Measurements from ENCODE around the gene CRHR1.
"Not testable (repeated sequence)": the region's sequence is repeated elsewhere in the genome, so short reads cannot be mapped to it uniquely, and the experiment has no call there.

CRHR1 gene

GRCh38 chr17:45784293-45784740, at the start of gene CRHR1:
CRHR1 (plus strand) TSS chr17:45784320; CDS start chr17:45784545, 225 bp downstream.
- DNase-seq (ENCODE audit: low spot score), result no peak
- FAIRE-seq, result no peak

- FAIRE-seq (no peak), DNase-seq (ENCODE audit: low spot score) (no peak)
These were observed 49.5 kb upstream of the CRHR1 start for GRCh38 chr17:45734598-45734997.

- DNase-seq (ENCODE audit: low spot score) (no peak), FAIRE-seq (no peak)
These were observed 48.6 kb upstream of the CRHR1 start for GRCh38 chr17:45735488-45735887.

GRCh38 chr17:45739786-45740185, 44.3 kb upstream of the CRHR1 start:
- DNase-seq (ENCODE audit: low spot score) (no peak), FAIRE-seq (no peak)

GRCh38 chr17:45740553-45741330, 43.4 kb upstream of the CRHR1 start:
- DNase-seq (ENCODE audit: low spot score), result no peak
- no peak for FAIRE-seq

GRCh38 chr17:45742251-45742650, 41.9 kb upstream of the CRHR1 start:
- FAIRE-seq, result no peak
- no peak for DNase-seq (ENCODE audit: low spot score)

GRCh38 chr17:45743626-45744326, 40.3 kb upstream of the CRHR1 start:
- no peak for FAIRE-seq
- DNase-seq (ENCODE audit: low spot score), result no peak

GRCh38 chr17:45744826-45745225, 39.3 kb upstream of the CRHR1 start:
- not testable (repeated sequence) for DNase-seq (ENCODE audit: low spot score); FAIRE-seq

- DNase-seq (ENCODE audit: low spot score), result no peak
- no peak for FAIRE-seq
These were observed 38.3 kb upstream of the CRHR1 start for GRCh38 chr17:45745601-45746494.

GRCh38 chr17:45747911-45748310, 36.2 kb upstream of the CRHR1 start:
- no peak for FAIRE-seq
- no peak for DNase-seq (ENCODE audit: low spot score)

- DNase-seq (ENCODE audit: low spot score) (no peak), FAIRE-seq (no peak)
These were observed 35.3 kb upstream of the CRHR1 start for GRCh38 chr17:45748731-45749310.

- no peak for FAIRE-seq
- DNase-seq (ENCODE audit: low spot score), result no peak
These were observed 34.2 kb upstream of the CRHR1 start for GRCh38 chr17:45749831-45750335.

- FAIRE-seq, result no peak
These were observed 33.2 kb upstream of the CRHR1 start for GRCh38 chr17:45750779-45751440.

GRCh38 chr17:45751466-45751865, 32.7 kb upstream of the CRHR1 start:
- FAIRE-seq, result no peak

More at GRCh38 chr17:45750779-45751440, 33.2 kb upstream of the CRHR1 start:
- DNase-seq (ENCODE audit: low spot score), result no peak

GRCh38 chr17:45752246-45752645, 31.9 kb upstream of the CRHR1 start:
- FAIRE-seq (no peak), DNase-seq (ENCODE audit: low spot score) (no peak)

More at GRCh38 chr17:45751466-45751865, 32.7 kb upstream of the CRHR1 start:
- no peak for DNase-seq (ENCODE audit: low spot score)

- FAIRE-seq (no peak), DNase-seq (ENCODE audit: low spot score) (no peak)
These were observed 30.4 kb upstream of the CRHR1 start for GRCh38 chr17:45753645-45754225.

- FAIRE-seq (no peak), DNase-seq (ENCODE audit: low spot score) (no peak)
These were observed 29.1 kb upstream of the CRHR1 start for GRCh38 chr17:45755050-45755449.

GRCh38 chr17:45756266-45756991, 27.7 kb upstream of the CRHR1 start:
- no peak for DNase-seq (ENCODE audit: low spot score)

More at GRCh38 chr17:45756266-45756991, 27.7 kb upstream of the CRHR1 start:
- FAIRE-seq, result no peak

Measured in RCC 7860 (cell line).